NCI-H2171 (cell line): ENCODE results near the gene PHRF1.
A peak's percentile ranks its signal among the peaks of the same experiment; 100 is the strongest.

ENCODE experiments used
- DNase-seq: peaks from one replicate; lab custom pipeline; 2025; lab: John Stamatoyannopoulos, UW

Gene PHRF1, protein sequence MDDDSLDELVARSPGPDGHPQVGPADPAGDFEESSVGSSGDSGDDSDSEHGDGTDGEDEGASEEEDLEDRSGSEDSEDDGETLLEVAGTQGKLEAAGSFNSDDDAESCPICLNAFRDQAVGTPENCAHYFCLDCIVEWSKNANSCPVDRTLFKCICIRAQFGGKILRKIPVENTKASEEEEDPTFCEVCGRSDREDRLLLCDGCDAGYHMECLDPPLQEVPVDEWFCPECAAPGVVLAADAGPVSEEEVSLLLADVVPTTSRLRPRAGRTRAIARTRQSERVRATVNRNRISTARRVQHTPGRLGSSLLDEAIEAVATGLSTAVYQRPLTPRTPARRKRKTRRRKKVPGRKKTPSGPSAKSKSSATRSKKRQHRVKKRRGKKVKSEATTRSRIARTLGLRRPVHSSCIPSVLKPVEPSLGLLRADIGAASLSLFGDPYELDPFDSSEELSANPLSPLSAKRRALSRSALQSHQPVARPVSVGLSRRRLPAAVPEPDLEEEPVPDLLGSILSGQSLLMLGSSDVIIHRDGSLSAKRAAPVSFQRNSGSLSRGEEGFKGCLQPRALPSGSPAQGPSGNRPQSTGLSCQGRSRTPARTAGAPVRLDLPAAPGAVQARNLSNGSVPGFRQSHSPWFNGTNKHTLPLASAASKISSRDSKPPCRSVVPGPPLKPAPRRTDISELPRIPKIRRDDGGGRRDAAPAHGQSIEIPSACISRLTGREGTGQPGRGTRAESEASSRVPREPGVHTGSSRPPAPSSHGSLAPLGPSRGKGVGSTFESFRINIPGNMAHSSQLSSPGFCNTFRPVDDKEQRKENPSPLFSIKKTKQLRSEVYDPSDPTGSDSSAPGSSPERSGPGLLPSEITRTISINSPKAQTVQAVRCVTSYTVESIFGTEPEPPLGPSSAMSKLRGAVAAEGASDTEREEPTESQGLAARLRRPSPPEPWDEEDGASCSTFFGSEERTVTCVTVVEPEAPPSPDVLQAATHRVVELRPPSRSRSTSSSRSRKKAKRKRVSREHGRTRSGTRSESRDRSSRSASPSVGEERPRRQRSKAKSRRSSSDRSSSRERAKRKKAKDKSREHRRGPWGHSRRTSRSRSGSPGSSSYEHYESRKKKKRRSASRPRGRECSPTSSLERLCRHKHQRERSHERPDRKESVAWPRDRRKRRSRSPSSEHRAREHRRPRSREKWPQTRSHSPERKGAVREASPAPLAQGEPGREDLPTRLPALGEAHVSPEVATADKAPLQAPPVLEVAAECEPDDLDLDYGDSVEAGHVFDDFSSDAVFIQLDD (N-terminal part only)

DNA sequence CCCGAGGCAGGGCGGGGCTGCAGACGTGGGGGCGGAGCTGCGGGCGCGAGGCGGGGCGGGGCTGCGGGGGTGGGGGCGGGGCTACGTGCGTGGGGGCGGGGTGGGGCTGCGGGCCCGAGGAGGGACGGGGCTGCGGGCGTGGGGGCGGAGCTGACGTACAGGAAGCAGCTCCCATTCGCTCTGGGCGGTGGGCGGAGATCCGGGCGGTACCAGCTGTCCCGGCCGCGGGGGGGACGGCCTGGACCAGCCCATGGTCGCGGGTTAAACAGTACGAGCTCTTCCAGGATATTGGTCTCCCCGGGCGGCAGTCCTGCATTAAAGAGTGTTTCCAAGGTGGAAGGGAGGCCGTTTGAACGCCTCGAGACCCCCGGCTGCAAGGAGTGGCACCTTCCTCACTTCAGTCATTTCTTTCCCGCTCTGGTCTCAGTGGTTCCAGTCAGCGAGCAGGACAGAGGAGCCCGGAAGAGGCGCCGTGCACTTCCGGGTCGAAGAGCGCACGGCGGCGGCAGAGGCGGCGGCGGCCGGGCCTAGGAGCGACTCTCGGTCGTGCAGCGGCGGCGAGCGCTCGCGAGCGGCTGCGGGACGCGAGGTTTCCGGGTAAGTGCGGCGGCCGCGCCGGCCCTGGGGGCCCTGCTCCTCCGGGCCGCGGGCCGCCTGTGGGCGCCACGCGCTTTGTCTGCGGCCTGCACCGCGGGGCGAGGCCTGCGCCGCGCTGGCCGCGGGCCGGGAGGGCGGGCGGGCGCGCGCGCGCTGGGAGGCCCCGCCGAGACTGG, at the start of gene PHRF1:
TSS of gene PHRF1 (plus strand) at position 475 of the 773 bp plus-strand sequence. CDS start 5,043 bp downstream, outside the sequence.
- DNase-seq: peak; percentile 79

DNA sequence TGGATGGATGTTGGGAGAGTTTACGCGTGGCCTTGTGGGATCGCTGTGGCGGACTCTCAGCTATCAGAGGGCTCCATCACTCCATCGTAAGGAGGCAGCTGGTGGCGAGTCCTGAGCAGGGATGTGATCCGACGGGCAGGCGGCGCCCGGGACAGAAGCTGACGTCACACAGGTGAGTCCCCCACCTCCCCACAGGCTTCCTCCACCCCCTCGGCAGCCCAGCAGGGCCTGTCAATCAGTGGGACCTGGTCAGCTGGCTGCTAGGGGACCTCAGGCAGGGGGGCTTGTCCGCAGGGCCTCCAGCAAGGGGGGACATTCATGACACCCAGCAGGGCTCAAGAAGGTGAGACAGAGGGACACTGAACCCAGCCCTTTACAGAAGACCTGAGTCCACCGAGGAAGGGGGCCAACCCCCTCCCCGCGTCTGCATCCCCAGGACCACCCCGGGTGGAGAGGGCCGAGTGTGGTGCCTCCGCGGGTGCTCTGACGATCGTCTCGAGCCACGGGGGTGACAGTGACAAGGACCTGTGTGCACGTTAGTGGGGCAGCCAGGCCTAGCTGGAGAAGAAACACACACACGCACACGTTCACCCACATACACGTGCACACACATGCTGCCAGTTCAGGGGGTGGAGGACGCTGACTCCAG, 48.0 kb upstream of the PHRF1 start:
- DNase-seq: no peak

DNA sequence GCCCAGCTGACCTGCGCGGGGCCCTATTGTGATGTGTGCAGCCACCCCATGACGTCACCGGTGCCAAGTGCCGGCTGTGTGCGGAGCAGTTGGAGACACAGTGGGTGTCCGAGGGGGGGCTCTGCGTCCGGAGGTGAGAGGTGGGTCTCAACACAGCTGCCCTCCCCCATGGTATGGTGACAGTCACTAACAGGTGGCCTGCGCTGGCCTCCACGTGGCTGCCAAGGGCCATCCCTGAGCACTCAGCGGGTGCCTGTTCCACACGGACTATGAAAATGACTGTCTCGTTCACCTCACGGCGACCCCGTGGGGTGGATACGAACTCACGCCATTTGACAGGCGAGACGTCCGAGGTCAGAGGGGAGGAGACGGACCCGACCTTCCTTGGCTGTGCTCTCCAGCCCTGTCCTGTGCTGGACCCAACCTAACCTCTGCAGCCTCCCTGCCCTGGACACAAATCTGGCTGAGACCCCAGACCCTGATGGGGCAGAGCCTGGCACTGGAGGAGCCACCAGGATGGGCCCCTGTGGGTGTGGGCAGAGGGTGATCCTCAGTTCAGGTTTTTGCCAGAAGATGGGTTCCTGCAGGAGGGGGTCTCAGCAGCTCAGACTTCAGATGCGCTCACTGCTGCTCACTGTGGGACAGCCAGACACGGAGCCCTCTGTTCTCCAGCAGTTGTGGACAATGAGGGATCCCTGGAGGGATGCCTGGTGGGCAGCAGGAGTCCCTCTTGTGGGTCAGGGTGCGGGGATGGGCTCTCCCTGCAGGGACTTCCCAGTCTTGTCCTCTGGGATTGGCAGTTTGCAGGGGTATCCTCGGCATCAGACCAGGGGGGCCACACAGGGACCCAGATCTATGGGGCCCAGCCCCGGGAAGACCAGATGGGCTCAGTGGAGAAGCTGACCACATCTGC, 47.2 kb upstream of the PHRF1 start:
- no peak for DNase-seq

DNA sequence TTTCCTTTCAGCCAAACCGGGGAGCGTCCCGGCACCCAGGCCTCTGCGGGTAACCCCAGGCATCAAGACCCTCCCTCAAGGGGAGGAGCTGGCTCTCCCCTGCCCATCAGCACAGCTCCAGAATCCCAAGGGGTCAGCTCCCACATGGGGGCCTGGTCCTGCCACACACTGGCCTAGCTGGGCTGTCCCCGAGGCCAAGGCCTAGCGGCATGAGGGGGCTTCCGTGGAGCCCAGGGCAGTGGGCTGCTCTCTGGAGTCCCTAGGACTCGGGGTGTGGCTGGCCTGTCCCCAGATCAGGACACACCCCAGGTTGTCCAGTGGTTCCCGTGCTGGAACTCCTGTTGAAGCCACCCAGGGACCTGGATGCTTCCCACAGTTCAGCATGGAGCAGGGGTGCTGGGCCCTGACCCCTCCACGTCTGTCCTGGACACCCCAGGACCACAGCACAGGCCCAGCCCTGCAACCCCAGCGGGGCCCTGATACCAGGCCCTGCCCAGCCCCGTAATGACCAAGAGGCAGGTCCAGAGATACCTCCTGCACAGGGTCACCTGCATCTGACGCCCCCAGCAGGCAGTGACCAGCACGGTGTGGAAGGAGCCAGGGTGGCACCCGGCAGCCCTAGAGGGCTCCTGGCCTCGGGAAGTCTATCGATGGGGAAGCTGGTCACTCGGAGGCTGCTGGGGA, 46.4 kb upstream of the PHRF1 start:
- no peak for DNase-seq

DNA sequence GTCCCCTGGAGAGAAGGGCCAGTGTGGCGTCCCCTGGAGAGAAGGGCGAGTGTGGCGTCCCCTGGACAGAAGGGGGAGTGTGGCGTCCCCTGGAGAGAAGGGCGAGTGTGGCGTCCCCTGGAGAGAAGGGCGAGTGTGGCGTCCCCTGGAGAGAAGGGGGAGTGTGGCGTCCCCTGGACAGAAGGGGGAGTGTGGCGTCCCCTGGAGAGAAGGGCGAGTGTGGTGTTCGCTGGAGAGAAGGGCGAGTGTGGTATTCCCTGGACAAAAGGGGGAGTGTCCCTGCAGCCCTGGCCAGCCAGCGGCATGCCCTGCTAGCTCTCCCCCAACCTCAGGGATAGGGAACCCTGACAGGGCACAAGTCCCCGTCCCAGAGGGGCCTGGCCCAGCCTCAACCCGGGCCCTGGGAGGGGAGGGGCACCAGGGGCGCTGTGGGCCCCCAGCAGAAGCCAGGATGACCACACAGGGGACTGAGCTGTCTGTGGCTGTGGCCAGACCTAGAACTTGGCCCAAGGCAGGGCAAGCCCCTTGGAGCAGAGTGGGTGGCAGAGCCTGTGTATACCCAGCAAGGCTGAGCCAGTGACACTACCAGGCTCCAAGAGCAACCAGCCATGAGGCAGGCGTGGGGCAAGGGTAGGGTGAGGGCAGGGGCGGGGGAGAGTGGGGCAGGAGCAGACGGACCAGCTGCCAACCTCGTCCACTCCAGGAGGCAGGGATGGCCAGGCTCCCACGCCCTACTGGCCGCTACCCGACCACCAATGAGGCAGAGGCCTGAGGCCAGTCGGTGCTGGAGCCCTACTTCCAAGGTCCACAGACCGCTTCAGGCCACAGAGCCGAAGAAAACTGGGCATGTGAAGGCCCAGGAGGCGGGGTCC, 45.1 kb upstream of the PHRF1 start:
- DNase-seq: no peak

DNA sequence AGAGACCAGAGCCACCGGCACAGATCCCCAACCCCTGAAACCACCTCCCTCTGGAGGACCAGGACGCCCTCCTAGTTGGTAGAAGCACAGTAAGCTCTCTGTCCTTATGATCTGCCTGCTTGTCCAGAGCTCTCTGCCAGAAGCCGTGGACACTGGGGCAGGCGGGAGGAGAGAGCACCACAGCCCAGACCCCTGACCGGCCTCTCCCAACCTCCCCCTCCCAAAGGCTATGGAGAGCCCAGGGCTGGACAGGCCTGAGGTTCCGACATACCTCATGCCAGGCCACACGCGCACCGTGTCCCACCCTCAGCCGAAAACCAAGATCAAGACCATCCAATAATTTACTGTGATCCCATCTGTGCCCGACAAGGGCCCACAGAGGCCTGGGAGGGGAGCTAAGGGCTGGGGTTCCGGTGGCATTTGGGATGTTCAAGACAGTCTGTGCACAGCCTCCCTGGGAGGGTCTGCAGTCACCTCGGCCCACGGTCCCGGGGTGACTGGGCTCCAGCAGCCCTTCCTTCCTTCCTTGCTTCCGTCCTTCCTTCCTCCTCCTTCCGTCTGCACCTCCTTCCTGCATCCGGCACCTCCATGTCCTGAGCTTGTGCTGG, 44.2 kb upstream of the PHRF1 start:
- no peak for DNase-seq

DNA sequence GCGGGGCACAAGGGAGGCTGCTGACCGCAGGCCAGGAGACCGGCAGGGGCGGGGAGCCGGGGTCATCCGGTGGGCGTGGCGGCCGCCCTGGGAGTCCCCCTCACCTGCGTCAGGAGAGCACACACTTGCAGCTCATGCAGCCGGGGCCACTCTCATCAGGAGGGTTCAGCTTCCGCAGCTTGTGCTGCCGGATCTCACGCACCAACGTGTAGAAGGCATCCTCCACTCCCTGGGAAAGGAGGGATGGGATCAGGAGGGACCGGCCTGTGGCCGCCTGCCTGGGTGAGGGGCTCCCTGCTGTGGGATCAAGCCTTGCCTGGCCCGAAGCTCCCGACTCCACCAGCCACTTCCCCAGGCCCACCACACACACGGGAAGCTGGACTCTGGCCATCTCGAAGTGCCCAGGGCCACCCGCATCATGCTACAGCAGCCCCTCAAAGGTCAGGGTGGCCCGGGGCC, 43.7 kb upstream of the PHRF1 start:
- DNase-seq: no peak

DNA sequence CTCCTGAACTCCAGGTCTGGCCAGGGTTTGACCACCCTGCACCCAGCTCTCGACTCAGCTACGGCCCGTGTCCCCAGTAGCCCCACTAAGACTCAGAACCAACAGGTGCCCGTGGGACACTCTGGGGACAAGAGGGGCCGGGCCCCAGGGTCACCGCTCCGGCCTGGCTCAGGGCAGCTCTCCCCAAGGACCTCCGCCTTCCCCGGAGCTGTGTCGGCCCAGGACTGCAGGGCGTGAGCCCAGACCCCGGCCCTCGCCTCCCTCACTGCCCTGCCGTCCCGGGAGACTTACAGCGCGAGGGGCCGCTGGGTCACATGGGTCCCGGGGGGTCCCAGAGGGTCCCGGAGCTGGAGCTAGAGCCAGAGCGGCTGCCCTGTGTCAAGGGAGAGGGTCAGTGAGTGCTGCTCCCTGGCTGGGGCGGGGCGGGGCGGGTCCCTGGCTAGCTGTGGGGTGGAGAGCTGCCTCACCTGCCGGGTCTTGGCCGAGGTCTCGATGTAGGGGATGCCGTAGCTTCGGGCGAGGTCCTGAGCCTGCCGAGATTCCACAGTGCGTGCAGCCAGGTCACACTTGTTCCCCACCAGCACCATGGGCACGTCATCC, 43.2 kb upstream of the PHRF1 start:
- no peak for DNase-seq

DNA sequence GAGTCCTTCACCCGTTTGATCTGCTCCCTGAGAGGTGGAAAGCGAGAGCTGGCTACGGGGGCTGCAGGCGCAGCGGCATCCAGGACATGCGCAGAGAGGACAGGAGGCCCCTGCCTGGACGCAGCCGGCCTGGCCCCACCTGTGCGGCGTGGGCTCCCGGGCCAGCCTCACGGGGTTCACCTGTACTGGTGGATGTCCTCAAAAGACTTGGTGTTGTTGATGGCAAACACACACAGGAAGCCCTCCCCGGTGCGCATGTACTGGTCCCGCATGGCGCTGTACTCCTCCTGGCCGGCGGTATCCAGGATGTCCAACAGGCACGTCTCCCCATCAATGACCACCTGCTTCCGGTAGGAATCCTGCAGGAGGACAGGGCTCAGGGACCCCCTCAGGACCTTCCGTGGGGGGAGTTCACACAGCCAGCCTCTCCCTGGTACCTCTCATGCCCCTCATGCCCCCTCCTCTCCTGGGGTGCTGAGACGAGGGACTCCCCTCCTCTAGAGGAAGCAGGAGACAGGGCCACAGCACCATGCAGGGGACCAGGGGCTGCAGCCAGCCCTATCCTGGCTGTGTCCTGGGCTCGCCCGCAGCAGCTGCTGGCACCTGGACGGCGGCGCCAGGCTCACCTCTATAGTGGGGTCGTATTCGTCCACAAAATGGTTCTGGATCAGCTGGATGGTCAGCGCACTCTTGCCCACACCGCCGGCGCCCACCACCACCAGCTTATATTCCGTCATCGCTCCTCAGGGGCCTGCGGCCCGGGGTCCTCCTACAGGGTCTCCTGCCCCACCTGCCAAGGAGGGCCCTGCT, 42.5 kb upstream of the PHRF1 start:
- DNase-seq: no peak

DNA sequence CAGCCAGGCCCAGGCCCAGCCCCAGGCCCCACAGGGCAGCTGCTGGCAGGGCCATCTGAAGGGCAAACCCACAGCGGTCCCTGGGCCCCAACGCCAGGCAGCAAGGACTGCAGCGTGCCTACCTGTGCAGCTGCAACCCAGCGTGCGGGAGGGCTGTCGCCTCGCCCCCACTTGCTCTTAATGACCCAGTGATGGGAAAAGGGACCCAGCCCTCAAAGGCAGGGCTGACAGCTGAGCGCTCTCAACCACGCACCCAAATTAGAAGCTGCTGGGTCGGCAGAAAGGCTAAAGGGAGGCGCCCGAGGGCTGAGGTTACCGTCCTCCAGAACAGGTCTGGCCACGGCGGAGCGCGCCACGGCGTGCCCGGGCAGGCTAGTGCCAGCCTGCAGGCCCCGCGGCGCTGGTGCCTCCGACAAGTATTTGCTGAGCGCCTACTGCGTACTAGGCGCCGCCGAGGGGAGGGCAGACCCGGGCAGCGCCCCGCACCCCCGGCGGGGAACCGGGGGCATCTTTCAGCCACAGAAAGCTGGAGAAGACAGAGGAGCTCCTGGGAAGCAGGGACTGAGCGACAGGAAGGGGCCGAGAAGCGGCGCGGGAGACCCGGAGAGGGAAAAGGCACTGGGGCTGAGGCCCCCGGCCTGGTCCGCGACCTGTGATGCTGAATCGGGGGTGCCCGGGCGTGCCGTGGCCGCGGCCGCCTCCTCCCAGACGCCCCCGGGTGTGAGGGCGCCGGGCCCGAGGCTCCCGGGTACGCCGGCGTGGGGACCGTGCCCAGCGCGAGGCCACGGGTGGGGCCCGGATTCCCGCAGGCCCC, 41.7 kb upstream of the PHRF1 start:
- DNase-seq: no peak

DNA sequence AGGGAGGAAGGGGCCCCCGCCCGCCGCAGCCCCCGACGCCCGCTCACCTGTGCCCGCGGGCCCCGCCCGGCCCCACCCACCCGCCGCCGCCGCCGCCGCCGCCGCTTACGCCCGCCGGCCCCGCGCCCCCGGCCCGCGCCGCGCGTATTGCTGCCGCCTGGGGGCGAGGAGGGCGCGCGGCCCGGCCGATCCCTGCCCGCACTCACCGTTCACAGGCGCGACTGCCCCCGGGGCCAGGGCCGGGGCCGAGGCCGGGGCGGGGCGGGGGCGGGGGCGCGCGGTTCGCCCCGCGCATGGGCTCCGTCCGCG, 41.1 kb upstream of the PHRF1 start:
- no peak for DNase-seq

DNA sequence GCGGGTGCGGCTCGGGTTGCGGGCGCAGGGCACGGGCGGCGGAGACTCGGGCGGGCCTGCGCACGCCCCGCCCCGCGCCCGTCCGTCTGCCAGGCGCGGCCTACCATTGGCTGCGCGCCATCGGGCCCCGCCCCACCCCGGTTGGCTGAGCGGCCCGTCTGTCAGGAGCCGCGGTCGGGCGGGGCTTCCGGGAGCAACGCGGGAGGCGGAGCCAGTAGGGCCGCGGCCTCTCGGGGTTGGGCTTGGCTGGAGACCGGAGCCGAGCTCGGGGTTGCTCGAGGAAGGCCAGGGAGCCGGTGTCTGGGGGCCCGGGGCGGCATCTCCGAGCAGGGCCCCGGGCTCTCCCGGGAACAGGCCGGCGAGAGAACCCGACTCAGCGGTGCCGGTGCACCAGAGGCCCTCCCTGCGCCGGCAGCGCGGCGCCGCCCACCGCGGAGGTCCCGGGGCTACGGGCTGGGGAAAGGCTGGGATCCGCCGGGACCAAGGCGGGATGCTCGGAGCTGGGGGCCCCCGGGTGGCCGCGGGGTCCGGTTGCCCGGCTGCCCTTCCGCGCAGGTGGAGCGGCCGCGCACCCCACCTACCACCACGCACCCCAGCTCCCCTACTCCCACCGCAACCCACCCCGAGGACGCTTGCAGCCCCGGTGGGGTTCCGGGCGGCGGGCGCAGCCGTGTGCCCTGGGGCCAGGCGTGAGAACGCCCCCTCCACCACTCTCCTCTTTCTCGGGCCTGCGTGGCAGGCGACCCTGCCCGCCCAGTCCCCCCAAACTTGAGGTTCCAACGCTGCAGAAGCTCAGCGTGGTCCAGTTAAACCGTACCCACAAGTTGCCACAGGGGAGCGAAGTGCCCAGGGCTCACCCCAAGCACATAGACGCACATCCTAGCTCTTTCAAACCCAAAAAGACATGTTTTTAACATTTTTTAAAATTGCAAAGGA, 40.5 kb upstream of the PHRF1 start, which contains the start of gene HRAS:
TSS of gene HRAS (minus strand) at position 58 of the 936 bp plus-strand sequence.
- DNase-seq: peak; percentile 82

DNA sequence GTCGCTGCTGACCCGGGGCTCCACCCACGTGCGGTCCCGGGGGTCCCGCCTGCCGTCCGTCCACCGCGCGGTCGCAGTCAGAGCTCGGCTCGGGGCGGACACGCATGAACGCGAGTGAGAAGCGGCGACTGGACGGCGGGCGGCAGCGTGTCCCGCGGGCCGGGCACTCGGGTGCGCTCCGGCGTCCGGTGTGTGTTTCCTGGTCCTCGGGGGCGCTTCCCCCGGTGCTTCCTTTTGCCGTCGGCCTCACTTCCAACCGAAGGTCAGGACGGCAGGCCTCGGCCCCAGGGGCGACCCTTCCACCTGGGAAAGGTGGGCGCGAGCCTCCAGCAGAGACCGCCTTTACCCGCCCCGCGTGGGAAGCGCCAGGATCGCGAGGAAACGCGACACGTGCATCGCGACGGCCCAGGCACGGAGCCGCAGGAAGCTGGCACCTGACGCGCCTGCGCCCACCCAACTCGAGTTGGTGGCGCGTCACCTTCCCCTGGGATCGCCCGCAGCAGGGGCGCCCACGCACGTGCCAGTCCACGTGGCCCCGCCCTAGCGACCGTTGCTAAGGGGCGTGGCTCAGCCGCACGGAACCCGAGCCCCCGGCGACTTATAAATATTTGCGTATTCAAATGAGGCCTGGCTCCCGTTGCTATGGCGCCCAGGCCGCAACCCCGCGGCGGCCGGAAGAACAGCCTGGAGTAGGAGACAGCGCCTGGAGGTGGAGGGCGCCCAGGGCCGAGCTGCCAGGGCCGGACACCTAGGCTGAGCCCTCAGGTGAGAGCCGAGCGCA, 39.2 kb upstream of the PHRF1 start, which contains the start of gene LRRC56:
TSS of gene LRRC56 (plus strand) at position 687 of the 781 bp plus-strand sequence. CDS start 3,158 bp downstream, outside the sequence.
- DNase-seq: peak; percentile 70
